Measurements from ENCODE around the gene NLRP9.

NLRP9 gene

DNA sequence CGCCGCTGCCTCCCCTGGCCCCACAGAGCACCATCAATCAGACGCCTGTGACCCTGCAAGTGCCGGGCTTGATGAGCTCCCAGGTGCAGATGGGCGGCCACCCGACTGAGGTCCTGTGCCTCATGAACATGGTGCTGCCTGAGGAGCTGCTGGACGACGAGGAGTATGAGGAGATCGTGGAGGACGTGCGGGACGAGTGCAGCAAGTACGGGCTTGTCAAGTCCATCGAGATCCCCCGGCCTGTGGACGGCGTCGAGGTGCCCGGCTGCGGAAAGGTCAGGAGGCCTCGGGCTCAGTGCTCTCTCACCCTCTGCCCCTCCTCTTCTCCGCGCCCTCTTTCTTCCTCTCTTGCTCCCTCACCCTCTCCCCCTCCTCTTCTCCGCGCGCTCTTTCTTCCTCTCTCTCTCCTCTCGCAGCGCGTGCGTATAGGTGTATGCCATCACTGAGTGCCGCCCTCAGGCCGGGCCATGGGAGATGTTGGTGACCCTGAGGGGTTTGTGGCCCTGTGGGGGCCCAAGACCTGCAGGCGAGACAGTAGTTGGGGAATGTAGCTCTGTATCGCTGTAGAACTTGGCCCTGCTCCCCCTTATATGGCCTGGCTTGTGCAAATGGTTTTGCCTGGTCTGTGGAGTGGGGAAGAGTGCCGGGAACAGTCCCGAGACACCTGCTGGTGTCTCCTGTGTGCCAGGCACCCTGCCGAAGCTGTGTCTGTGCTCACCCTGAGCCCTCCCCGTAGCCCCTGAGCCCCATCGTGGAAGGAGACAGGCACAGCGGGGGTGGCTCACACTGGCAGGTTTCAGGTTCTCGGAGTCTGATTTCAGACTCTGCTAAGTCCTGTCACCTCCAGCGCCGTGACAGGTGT is 68.6 kb downstream of the NLRP9 start:
- no peak overlapping the region for H3K4me2 ChIP-seq (ENCODE audit: low read depth, low read length, poor library complexity, severe bottlenecking)
- H4K20me1 ChIP-seq (ENCODE audit: low read depth, low read length): peaks cover 11% of the 10 kb centered on the region
- TF ChIP-seq, protein P1, sequence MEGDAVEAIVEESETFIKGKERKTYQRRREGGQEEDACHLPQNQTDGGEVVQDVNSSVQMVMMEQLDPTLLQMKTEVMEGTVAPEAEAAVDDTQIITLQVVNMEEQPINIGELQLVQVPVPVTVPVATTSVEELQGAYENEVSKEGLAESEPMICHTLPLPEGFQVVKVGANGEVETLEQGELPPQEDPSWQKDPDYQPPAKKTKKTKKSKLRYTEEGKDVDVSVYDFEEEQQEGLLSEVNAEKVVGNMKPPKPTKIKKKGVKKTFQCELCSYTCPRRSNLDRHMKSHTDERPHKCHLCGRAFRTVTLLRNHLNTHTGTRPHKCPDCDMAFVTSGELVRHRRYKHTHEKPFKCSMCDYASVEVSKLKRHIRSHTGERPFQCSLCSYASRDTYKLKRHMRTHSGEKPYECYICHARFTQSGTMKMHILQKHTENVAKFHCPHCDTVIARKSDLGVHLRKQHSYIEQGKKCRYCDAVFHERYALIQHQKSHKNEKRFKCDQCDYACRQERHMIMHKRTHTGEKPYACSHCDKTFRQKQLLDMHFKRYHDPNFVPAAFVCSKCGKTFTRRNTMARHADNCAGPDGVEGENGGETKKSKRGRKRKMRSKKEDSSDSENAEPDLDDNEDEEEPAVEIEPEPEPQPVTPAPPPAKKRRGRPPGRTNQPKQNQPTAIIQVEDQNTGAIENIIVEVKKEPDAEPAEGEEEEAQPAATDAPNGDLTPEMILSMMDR (IDR thresholded peaks at IDR 0.05; ENCODE audit: insufficient read depth, low read length, poor library complexity, severe bottlenecking): no peak
- TF ChIP-seq EZH2phosphoT487 (conservative IDR thresholded peaks at IDR 0.05; ENCODE audit: low read length): no peak
- H3K36me3 ChIP-seq (ENCODE audit: low read length): peaks cover 11% of the 10 kb centered on the region
- no peak overlapping the region for H3K4me3 ChIP-seq (ENCODE audit: insufficient read depth, low read length, poor library complexity, severe bottlenecking)
- H3F3A ChIP-seq (ENCODE audit: insufficient read depth): peaks cover 25% of the 10 kb centered on the region
- no peak overlapping the region for H2AFZ ChIP-seq (ENCODE audit: low read depth, low read length, severe bottlenecking)
- no peaks in the 10 kb centered on the region for H3K27me3 ChIP-seq (ENCODE audit: low read length)
- H3K9ac ChIP-seq (ENCODE audit: low read length): no peak overlapping the region
- H3K9me2 ChIP-seq (replicated peaks; ENCODE audit: insufficient read depth, low read length): no peaks in the 10 kb centered on the region
- H3K9me3 ChIP-seq (ENCODE audit: insufficient read depth, low read length): no peaks in the 10 kb centered on the region
- H3K27ac ChIP-seq (ENCODE audit: low read depth, low read length): no peak overlapping the region
- H3K79me2 ChIP-seq (ENCODE audit: insufficient read depth, low read length): peaks cover 84% of the 10 kb centered on the region

DNA sequence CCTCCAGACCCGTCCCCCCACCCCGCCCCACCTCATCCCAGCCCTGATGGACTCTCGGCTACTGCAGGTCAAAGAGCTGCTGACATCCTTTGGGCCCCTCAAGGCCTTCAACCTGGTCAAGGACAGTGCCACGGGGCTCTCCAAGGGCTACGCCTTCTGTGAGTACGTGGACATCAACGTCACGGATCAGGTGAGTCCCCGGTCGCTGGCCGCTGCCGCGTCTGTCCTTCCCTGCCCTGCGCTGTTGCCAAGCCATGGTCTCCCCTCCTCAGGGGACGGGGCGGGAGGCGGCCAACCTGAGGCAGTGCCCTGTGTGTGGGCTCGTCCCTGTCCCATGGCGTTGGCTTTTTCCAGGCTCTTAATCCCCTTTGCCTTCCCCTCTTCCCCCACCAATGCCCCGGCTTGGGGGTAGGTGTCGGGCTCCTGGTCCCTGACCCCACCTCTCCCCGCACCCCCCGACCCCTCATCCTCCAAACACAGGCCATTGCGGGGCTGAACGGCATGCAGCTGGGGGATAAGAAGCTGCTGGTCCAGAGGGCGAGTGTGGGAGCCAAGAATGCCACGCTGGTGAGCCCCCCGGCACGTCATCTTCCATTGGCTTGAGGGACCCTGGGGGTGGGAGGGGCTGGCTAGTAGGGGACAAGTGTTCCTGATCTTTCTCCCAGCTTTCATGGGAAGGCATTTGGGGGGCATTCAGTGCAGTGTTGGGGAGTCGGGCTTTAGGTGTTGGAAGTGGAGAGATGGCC is 69.4 kb downstream of the NLRP9 start:
- H3K36me3 ChIP-seq (ENCODE audit: low read length): peaks cover 11% of the 10 kb centered on the region
- no peaks in the 10 kb centered on the region for H3K9me3 ChIP-seq (ENCODE audit: insufficient read depth, low read length)
- no peaks in the 10 kb centered on the region for H3K9me2 ChIP-seq (replicated peaks; ENCODE audit: insufficient read depth, low read length)
- H2AFZ ChIP-seq (ENCODE audit: low read depth, low read length, severe bottlenecking): no peak overlapping the region
- no peaks in the 10 kb centered on the region for H3K27me3 ChIP-seq (ENCODE audit: low read length)
- peaks cover 11% of the 10 kb centered on the region for H4K20me1 ChIP-seq (ENCODE audit: low read depth, low read length)
- H3K4me3 ChIP-seq (ENCODE audit: insufficient read depth, low read length, poor library complexity, severe bottlenecking): no peak overlapping the region
- no peak overlapping the region for H3K4me2 ChIP-seq (ENCODE audit: low read depth, low read length, poor library complexity, severe bottlenecking)
- TF ChIP-seq EZH2phosphoT487 (conservative IDR thresholded peaks at IDR 0.05; ENCODE audit: low read length): no peak
- TF ChIP-seq, protein P1 (IDR thresholded peaks at IDR 0.05; ENCODE audit: insufficient read depth, low read length, poor library complexity, severe bottlenecking): no peak
- H3K9ac ChIP-seq (ENCODE audit: low read length): no peak overlapping the region
- peaks cover 18% of the 10 kb centered on the region; the same call in 1 of the 2 replicates for H3F3A ChIP-seq (ENCODE audit: insufficient read depth)
- H3K27ac ChIP-seq (ENCODE audit: low read depth, low read length): no peak overlapping the region
- peaks cover 91% of the 10 kb centered on the region for H3K79me2 ChIP-seq (ENCODE audit: insufficient read depth, low read length)

DNA sequence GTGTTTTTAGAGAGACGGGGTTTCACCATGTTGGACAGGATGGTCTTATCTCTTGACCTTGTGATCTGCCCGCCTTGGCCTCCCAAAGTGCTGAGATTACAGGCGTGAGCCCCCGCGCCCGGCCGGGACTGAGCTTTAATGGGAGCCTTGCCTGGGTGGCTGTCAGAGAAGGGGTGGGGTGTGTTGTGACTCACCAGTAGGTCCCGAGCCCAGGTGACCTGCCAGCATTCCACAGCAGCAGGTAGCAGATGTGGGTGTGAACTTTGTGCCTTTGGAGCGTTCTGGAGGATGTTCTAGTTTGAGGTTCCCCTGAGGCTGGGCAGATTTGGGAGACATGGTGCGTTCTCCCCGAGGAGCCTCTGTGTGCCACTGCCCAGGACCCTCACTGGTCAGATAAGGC is 70.2 kb downstream of the NLRP9 start:
- Histone ChIP-seq H3K36me3 (ENCODE audit: low read length) (peaks cover 16% of the 10 kb centered on the region), H4K20me1 (ENCODE audit: low read depth, low read length) (peaks cover 16% of the 10 kb centered on the region), H3K9me3 (ENCODE audit: insufficient read depth, low read length) (no peaks in the 10 kb centered on the region), H3K27ac (ENCODE audit: low read depth, low read length) (no peak overlapping the region), H3K27me3 (ENCODE audit: low read length) (no peaks in the 10 kb centered on the region), H3F3A (ENCODE audit: insufficient read depth) (peaks cover 10% of the 10 kb centered on the region; the same call in 1 of the 2 replicates), H3K79me2 (ENCODE audit: insufficient read depth, low read length) (peaks cover 91% of the 10 kb centered on the region), H3K4me3 (ENCODE audit: insufficient read depth, low read length, poor library complexity, severe bottlenecking) (no peak overlapping the region), H3K4me2 (ENCODE audit: low read depth, low read length, poor library complexity, severe bottlenecking) (no peak overlapping the region), H2AFZ (ENCODE audit: low read depth, low read length, severe bottlenecking) (no peak overlapping the region), H3K9me2 (replicated peaks; ENCODE audit: insufficient read depth, low read length) (no peaks in the 10 kb centered on the region), H3K9ac (ENCODE audit: low read length) (no peak overlapping the region)
- TF ChIP-seq EZH2phosphoT487 (conservative IDR thresholded peaks at IDR 0.05; ENCODE audit: low read length): no peak
- TF ChIP-seq, protein P1 (IDR thresholded peaks at IDR 0.05; ENCODE audit: insufficient read depth, low read length, poor library complexity, severe bottlenecking): no peak
